NAMALWA (cell line): ENCODE data around the gene TMPRSS3.
"Not testable (repeated sequence)": the region's sequence is repeated elsewhere in the genome, so short reads cannot be mapped to it uniquely, and the experiment has no call there.

Experiments used
- DNase-seq: peaks from one replicate; pipeline ENCODE4 v3.0.0-alpha.2; 2015; ENCODE audit warnings: low spot score

TMPRSS3 gene

DNA sequence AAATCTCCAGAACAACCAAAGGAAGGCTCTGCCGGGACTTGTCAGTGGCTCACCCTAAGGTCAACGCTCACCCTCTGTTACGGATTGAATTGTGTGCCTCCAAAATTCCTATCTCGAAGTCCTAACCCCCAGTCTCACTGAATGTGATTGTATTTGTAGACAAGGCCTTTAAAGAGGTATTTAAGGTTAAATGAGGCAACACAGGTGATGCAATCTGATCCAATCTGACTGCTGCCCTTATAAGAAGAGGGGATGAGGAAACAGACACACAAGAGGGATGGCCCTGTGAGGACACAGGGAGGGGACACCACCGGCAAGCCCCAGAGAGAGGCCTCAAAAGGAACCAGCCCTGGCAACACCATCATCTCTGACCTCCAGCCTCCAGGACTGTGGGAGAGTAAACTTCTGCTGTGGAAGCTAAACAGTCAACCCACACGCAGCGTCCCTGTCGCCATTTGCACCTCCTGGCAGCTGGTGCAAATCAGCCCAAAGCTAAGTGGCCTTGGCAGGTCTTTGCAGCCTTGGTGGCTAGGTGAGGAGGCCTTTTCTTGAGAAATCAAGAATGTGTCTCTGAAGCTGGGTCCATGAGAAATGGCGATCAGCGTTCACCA is 32.1 kb upstream of the TMPRSS3 start:
- DNase-seq: no peak

DNA sequence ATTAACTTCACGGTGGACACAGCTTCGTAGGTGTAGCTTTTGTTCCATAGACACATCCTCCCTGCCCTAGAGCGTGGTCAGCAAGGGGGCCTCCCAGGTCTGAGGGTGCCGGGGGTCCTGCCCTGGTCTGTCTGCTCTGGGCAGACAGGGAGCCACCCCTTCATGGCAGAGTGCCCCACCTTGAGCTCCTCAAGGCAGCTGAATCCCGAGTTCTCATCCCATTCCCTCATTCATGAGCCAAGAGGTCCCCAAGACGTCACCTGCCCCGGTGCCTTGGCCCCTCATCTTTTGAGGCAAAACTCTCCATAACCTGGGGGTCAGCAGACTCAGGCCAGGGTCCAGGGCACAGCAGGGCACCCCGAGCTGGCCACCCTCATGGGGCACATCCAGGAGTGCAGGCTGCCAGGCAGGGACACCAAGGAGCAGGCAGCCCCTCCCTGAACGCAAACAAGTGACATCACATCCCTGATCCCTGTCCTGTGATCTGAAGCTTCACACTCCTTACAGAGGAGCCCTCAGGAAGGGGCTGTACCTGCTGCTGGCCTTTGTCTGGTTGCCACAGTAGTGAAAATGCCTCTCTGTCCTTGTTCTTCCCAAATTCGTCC is 31.1 kb upstream of the TMPRSS3 start:
- no peak for DNase-seq

DNA sequence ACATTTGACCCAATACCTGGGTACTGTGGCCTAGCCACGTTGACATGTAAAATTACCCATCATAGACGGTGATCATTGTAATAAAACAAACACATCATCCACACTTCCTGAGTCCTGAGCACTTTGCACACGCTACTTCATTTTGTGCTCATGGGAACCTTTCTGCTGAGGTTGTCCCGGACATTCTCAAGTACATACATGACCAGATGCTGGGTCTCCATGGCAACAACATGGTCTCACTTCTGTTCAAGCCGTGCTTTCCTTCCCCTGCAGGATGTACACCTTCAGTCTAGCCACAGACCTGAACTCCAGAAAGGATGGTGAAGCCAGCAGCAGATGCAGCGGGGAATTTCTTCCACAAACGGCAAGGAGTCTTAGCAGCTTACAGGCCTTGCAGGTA is 30.6 kb upstream of the TMPRSS3 start:
- DNase-seq: no peak

DNA sequence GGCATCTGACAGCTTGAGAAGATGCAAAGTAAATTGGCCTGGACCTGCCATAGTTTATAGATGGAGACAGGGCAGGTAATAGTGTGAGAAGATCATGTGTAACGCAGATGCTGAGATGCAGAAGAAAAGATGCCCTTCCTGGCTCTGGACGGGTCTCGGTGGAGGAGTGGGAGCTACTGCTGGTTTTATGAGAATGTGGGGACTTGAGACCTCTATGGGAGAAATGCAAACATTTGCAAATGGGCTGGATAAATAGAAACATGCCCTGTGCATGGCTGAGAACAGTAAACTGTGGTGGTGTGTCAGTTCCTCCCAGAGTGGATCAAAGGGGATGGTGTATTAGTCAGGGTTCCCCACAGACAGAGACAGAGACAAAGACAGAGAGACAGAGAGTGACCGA is 29.7 kb upstream of the TMPRSS3 start:
- DNase-seq: no peak

DNA sequence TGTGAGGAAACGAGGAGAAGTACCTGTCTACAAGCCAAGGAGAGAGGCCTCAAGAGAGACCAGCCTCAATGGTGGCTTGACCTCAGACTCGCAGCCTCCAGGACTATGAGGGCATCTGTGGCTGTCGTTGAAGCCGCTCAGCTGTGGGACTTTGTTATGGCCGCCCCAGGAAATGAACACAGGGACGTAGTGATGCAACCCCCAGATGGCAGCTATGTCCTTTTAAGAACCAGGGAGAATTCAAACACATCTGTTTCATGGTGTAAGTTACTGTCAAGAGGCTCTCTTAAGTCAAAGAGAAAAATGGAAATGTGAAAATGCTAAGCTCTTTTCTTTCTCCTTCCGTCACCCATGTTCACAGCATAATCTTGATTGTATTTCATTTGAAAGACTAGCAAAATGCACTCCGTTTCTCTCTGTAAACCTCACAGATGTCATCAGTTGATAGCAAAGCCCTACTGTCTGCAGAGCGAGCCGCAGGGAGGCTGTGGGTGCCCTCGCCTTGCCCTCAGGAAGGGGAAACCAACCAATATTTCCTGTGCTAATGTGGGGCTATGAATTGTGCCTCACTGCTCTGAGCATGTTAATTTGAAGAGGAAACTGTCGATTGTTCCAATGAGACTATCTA is 29.2 kb upstream of the TMPRSS3 start:
- peak; percentile 49 for DNase-seq

DNA sequence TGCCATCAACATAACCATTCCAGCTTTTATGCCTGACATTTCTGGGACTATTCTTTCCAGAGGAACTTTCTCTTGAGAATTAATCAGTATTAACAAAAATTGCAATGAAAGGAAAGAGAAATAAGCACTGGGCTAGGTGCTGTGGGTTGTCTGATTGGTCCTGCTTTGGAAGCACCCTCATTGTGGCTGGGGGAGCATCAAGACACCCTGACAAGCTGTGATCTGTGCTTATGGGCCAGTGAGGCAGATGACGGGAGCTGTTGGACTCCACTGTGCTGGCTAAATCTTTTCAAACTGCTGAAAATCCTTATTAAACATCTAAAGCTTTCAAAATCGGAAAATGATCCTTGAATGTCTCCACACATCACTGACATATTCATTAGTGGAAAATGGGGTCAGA is 27.8 kb upstream of the TMPRSS3 start:
- DNase-seq: no peak

DNA sequence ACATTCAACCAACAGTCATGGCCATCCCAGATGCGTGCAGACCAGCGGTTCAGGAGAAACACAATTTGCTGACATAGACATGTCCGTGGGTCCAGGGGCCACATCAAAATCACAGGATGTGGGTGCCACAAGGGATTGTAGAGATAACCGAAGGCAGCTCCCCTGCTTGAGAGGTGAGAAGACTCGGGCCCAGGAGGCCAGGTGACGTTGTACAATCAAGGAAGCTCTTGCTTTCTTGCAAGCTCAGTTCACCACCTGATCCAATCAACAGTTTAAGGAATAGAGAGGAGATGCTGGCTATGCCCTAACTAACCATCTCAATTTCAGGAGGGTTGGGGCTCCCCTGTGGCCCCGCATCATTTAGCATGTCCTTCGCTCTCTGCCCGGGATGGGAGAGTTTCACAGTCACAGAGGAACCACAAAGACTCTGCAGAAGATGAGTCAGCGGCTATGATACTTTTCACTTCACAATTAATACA is 27.4 kb upstream of the TMPRSS3 start:
- DNase-seq: no peak

DNA sequence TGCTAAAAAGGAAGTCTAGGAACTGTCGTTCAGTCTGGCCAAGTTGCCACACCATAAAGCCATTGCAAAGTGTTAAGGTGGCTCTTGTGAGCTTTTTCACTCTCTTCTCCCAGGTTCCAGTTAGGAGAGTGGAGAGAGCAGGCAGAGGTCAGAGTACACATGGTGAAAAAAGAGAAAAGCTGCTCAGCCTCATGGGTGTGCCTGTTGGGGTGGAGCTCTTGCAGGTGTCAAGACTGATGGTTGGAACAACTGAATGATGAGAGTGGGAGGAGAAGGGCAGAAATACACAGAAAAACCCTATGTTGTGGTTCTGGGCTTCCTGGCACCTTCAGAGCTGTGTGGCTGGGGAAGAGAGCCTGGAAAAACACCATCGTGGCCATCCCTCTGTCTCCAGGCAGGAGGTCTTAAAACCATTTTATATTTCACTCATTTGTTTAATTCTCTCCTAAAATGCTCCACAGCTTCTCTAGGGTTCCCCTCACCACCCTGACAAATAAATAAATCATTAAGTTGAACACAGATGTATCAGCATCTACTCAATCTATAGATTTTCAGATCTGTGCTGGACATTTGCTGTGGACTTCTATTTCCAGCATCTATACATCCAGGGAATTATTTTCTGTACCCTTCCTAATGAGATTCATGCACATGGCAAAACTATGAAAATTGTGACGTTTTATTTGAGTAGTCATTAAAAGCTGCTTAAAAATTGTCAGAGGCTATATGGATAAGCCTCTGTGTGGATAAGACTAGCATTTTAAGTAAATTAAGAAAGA is 25.4 kb upstream of the TMPRSS3 start:
- DNase-seq: no peak

DNA sequence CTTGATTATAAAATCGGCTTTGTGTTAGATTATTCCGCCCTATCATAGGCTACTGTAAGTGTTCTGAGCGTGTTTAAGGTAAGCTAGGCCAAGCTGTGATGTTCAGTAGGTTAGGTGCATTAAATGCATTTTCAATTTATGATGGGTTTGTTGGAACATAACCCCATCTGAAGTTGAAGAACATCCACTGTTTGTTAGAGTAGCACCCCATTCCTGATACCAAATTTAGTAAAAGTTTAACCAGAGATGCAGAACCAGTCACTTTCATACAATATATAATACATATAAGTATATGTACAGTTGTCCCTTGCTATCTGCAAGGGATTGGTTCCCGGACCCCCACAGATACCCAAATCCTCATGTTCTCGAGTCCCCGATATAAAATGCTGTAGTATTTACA is 24.0 kb upstream of the TMPRSS3 start:
- no peak for DNase-seq

DNA sequence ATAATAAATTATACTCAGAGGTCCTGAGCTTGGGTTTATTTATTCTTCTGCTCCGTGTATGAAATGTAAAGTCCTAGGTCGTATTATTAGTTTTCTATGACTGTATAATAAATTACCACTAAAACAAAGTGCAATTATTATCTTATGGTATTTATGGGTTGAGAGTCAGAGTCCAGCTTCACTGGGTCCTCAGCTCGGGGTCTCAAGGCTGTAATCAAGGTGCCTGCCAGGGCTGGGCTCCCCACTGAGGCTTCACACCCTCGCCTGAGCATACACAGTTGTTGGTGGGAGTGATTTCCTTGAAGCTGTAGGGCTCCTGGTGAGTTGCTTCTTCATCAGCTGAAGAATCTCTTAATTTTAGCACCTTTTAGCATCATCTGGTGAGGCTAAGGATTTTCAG is 23.0 kb upstream of the TMPRSS3 start:
- no peak for DNase-seq

DNA sequence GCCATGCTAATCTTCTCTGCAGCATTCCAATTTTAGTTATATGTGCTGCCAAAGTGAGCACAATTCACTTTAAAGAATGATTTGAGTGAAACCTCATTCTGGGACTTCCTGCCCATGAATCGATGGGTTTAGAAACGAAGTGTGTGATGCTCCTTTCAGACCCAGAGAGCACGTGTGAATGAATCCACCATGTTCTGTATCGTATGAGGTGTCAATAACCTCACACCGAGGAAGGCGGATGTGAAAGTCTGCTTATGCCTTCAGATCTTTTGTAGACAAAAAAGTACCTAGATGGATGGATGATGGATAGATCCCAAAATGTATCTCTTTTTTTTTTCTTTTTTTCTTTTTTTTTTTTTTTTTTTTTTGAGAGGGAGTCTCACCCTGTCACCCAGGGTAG is 21.7 kb upstream of the TMPRSS3 start:
- DNase-seq: no peak

DNA sequence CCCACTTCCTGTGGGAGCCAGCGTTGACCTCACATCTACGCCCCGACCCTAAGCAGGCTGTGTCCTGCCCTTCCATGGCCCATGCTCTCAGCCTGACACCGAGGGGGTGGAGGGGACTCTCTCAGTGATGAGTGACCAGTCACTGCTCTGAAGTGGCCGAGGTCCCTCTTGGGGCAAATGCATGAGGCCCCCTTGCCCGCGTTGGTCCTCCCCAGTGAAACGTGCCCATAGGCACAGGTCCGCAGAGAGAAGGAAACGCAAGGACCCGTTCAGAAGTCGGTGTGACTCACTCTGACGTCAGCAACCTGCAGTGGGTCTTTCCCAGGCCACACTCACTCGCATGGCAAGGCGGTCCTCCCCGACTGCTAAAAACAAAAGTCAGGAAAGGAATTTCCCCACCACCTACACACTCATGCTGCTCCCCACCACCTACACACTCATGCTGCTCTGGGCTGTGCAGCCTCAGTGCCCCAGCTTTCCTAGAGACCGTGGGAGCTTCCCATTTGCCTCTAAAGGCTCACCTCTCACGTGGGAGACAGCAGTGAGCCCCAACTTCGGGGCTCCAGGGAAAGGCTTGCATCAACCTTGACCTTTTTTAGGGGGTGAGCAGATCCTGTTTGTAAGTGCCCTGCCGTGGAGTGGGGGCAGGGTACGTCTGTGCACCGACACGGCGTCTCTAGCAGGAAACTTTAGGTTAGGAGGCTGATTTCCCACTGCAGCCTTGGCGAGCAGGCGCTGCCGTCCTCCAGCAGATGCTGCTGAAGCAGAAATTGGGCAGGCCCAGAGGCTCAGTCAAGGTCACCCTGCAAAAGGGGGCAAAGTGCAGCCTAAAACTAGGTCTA is 19.3 kb upstream of the TMPRSS3 start:
- no peak for DNase-seq

DNA sequence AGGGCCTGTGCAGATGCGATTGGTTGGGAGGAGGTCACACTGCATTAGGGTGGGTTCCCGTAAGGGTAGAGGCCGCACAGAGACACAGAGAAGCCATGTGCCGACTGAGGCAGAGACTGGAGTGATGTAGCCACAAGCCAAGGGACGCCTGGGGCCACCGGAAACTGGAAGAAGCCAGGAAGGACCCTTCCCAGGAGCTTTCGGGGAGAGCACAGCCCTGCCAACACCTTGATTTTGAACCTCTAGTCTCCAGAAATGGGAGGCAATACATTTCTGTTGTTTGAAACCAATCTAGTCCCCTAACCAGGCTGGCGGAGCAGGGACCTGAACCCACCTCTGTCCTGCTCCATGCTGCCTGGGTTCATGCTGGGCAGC is 18.7 kb upstream of the TMPRSS3 start:
- no peak for DNase-seq

DNA sequence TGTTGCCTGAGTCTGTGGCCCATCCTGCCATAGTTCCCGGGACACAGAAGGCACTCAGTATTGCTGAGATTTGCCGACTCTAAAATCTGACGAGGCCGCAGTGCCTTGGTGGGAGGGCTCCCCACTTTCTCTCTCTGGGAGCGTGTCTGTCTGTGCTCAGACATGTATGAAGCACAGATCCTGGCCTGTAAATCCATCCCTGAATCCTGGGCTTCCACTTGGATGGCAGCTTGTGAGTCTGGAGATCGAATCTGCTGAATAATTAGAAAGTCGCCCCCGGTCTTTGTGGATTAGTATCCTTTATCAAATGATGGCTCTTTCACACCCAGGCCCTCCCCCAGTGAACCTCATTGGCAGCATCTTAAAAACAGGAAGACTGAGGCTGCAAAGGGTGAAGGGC is 18.2 kb upstream of the TMPRSS3 start:
- DNase-seq: no peak

DNA sequence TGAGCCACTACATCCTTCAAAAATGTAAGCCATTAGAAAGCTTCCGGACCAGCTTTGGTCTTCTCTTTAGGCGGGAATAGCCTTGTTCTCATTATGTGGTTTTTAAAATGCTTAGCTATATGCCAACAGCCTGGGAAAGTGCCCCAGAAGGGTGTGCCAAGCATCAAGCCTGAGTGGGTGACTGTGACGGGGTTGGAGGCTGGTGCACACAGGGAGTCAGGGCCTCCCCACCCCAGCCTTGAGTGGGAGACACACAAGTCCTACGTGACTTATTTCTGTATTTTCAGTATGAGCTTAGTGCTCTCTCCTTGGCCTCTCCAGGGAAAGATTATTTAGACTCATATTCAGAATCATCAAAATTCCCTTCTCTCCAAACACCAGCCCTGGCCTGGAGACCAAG is 17.6 kb upstream of the TMPRSS3 start:
- no peak for DNase-seq

DNA sequence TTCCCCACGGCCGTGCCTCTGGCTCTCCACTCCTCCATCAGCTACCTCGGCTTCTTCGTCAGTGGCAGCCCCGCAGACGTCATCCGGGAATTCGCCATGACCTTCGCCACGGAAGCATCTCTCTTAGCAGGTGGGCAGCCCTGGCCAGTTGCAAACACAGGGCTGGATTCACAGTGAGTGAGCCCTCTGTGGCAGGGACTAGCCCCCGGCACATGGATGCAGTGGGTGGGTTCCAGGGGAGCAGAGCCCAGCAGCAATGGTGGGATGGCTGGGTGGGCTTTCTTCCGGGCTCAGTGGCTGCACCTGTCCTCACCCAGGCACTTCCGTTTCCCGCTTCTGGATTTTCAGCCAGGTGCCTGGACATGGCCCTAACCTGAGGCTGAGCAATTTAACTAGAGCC is 17.2 kb upstream of the TMPRSS3 start:
- no peak for DNase-seq

DNA sequence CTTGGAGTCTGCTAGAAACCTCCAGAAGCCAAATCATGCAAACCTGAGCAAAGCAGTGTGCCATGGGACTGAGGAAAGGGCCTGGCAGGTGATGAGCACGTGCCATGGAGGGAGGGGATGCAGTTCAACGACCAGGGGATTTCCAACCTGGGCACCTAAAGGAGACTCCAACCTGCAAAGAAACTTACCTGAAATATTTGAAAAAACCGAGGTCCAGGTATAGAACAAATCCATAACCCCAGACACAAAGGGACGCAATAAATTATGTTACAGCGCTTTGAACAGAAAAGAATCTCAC is 16.7 kb upstream of the TMPRSS3 start:
- DNase-seq: no peak

DNA sequence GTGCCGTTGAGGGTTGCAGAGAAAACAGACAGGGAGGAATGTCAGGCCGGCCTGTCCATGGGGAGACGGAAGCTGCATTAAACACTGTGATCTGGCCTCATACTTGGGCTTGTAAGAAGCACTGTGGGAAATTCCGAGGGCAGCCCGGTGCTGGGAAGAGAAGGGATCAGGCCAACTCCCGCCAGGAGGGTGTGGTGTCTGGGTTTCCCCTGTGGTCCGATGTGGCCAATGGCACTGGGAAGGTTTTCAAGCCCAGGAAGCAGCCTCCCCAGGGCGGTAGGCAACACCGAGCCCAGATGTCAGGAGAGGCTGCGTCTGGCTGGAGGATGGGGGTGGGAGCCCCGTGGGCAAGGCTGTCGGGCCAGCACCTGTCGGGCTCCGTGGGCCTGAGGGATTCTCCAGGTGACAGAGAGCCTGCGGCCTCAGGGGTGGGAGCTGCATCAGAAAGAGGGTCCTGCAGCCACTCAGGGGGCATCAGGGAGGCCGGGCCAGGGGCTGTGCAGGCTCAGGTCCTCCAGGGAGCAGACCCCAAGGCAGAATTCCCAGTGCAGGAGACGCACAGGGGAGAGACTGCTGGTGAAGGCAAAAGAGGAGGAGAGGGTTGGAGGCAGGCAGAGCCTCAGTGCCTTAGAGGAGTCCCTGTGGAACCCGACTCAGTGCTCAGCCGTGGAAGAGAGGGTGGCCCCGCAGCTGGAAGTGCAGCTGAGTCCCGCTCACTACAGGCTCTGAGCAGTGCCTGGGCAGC is 16.2 kb upstream of the TMPRSS3 start:
- no peak for DNase-seq

DNA sequence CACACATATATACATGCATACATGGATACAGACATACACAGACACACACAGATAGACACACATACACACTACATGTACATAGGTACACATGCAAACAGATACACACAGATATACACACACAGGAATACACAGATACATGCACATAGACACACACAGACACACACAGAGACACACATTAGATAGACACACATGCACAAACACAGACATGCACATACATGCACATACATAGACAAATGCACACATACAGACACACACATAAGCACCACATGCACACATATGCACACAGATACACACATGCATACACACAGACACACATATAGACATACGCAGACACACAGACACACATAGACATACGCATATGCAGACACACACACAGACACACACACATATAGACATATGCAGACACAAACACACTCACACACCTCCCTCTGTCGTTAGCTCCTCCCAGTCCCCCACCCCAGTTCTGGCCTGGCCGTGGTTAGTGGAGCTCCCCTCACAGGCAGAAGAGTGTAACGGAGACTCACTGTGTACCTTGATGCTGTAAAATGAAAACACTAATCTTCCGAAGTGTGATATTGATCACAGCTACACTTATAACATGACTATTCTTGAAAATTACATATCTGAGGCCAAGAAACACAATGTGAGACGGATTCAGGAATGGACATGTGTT is 15.5 kb upstream of the TMPRSS3 start:
- peak; percentile 61 for DNase-seq

DNA sequence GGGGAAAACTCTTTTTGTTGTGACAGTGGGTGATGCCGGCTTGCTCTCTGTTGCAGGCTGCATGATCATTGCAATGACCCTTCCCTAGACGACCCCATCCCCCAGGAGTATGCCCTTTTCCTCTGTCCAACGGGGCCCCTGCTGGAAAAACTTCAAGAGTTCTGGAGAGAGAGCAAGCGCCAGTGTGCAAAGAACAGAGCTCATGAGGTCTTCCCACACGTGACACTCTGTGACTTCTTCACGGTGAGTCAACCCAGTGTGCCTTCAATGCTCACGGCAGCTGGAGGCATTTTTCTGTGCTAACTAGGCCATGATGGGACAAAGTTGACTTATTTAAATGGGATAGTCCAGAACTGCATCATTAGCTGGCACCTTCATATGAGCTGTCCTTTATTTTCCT is 13.5 kb upstream of the TMPRSS3 start:
- no peak for DNase-seq

DNA sequence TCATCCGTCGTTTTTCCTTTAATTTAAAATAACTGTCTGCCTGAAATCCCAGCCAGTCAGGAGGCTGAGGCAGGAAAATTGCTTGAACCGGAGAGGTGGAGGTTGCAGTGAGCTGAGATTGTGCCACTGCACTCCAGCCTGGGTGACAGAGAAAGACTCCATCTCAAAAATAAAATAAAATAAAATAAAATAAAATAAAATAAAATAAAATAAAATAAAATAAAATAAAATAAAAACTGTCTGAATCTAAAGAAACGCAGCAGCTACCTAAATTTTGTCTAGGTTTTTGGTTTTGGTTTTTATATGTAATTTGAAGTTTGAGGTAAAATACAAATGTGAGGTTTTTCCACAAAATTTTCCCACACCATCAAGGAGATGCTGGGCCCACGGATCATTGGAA is 12.9 kb upstream of the TMPRSS3 start:
- not testable (repeated sequence) for DNase-seq
